Limb (tissue), 2 donors: ENCODE measurements around the gene NT5C2.

Experiments
- DNase-seq, 2 donors: peaks; one replicate each; pipeline ENCODE4 v3.0.0-alpha.2; 2016; ENCODE audit errors: extremely low spot score in 2 of 2

The NT5C2 gene

DNA sequence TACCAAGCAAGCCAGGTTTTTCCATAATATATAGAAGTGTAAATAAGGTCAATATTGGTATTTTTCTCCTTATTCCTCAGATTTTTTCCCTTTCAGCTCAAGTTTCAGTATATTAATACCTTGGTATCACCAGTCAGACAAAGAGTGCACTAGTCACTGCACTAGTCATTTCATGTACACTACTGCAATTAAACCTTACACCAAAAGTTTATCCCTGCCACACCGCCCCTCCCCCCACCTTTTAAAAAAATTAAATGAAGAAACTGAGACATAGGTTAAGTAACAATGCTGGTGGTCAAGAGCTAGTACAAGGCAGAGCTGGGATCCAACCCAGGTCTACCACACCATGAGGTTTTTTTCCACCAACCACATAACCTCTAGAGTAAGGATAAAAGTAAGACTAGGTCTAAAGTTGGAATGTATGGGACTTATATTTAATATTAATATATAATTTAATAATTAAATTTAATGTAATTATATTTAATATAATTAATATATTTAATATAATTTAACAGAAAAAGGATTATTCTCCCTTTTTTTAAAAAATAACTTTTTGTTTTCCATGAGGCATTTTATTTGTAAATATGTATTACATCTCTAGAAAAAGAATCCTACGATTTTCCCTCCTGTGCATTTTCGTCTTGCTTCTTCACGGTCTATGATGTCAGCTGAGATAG, 68.5 kb downstream of the NT5C2 start:
- DNase-seq: no peak

- no peak for DNase-seq
These were observed 69.6 kb downstream of the NT5C2 start for GRCh38 chr10:103123282-103124024.

DNA sequence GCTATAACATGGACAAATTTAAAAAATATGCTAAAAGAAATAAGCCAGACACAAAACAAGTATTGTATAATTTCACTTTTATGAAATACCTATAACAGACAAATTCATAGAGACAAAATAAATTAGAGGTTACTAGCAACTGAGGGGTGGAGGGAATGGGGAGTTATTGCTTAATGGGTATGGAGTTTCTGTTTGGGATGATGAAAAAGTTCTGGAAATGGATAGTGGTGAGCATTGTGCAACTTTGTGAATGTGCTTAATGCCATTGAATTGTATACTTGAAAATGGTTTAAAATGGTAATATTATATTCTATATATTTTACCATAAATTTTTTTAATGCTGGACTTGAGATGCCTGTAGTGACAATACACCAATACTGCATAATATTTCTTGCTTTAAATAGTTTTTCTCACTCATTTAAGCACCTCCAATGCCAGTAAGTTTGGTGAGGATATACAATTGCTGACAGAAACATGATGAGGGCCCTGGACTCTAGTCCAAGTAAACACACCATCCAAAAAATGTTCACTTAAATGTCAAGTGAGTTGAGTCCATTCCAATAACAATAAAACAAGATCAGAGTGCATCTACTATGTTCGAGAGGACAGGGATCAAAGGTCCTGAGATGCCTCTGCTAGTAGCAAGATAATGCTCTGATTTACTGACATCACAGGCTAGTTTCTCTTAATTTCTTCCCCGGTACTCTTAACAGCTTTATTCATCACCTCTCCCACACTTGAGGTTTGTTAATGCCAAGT, 71.9 kb downstream of the NT5C2 start:
- DNase-seq: no peak

- no peak for DNase-seq
These were observed 72.5 kb downstream of the NT5C2 start for GRCh38 chr10:103120546-103120945.

GRCh38 chr10:103117247-103117646, 75.8 kb downstream of the NT5C2 start:
- no peak for DNase-seq

- DNase-seq: no peak
These were observed 78.2 kb downstream of the NT5C2 start for GRCh38 chr10:103114876-103115275.

GRCh38 chr10:103111918-103112877, 80.9 kb downstream of the NT5C2 start:
- DNase-seq: no peak

DNA sequence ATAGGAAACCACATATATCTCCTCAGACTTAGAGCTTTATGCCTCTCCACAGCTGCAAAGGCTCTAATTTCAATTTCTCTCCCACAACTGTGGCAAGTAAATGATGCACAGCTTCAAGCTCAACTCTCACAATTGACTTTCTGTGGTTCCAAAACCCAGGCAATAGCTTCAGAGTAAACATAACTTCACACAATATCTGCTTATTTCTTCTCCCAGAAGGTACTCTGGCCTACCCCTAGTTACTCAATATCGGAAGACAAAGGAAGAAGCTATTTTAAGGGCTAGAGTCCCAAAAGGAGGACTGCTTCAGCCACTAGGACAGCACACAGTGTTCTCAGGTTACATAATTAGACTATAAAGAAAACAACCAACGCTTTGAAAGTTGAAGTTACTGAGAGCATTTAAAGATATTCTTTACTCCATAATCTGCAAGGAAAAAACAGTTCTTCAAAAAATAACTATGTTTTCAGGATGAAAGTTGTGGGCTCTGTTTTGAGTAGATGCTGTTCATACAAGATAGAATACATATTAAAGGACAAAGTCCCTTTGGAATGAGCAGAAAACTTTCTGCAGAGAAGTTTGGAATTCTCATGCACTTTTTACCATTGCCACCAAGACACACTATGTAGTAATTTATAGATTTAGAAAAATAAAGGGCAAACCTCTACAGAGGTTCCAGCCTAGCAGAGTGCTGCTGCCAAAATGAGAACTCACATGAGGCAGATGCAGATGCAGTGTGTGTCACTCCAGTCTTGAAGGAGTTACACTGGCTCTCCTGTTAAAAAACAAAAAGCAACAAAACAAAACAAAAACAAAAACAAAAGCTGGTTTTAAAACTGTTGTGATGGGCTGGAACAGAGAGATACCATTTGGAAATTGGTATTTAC, 81.8 kb downstream of the NT5C2 start:
- DNase-seq: peak in 1 of 2 donors; percentile 51

DNA sequence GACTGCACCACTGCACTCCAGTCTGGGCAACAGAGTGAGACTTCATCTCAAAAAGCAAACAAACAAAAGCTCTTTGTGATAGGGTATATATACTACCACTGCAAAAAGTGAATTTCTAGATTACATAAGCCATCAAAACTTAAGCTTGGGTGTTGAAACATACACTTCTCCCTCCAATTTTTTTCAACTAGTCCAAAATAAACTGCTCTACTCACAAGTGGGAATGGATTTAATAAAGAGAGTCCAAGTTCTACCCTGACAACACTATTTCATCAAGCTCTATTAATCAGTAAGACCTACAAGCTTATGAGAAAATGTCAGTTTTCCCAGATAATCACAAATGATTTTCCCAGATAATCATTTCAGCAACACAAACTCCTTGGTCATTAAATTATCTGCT, 82.7 kb downstream of the NT5C2 start:
- no peak for DNase-seq

GRCh38 chr10:103109821-103110220, 83.3 kb downstream of the NT5C2 start:
- DNase-seq: no peak

DNA sequence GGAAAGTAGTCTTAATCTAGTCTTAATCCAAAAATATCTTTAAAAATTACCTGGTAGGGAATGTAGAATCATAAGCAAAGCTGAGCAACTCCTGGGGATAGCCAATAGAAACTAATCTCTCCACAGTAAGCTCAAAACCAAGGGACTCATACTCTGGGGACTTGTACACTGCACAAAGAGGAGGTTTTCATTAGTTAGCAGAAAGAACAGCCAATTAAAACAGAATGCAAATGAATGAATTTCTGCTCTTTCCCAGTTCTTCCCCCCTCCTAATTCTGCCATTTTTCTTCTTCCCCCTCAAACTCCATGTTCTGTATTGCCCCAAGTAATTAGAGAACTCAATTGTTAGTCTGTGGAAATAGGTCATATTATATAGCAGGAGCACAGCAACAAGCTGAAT, 86.5 kb downstream of the NT5C2 start:
- DNase-seq: no peak

DNA sequence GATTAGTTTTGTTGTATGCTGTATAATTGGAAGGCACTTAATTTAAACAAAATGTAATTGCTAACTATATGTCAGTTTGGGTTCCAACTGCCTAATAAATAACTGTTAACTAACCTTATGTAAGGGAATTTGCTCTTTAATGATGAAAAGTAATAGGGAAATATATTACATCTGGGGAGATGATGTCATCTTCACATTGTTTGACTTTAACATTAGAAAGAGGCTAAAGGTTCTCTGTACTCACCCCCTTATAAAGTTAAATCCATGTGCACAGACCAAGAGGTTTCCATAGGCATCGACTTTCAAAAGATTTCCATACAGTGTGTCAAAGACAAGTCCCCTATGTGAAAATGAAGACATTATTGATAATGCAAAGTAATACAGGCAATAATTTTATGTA, 87.6 kb downstream of the NT5C2 start:
- no peak for DNase-seq

GRCh38 chr10:103104721-103105120, 88.4 kb downstream of the NT5C2 start:
- no peak for DNase-seq

GRCh38 chr10:103103989-103104388, 89.1 kb downstream of the NT5C2 start:
- no peak for DNase-seq

GRCh38 chr10:103102195-103102594, 90.9 kb downstream of the NT5C2 start:
- no peak for DNase-seq

DNA sequence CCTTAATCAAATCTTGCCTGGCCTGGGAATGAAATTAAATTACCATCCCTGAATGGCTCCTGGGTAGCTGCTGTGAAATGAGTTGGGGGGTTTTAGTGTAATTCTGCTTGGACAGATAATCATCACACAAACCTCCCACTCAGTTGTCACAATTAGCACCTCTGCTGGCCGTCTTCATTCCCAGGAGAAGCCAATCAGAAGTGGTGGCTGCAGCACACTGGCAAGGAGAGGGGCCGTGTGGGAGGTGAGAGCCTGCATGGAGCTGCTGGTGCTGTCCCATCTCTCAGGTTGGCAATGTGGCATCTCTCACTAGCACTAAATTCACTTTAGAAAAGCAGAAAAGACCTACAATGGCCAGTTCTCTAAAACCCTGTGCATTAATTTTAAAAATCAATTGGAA, 92.5 kb downstream of the NT5C2 start:
- DNase-seq: no peak

DNA sequence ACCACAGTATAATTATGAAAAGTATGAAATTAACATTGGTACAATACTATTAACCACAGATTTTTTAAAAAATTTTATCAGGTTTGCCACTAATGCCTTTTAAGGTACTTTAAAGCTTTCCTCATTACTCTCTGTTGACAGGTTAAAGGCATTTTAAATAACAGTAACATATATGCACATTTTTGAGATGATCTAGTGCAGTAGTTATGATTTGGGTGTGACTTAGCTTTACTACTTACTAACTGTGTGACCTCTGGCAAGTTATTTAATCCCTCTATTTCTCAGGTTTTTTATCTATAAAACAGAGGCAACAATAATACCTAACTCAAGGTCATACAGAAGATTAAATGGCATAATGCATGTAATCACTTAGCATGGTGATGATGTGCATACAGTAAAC, 94.8 kb downstream of the NT5C2 start:
- no peak for DNase-seq

DNA sequence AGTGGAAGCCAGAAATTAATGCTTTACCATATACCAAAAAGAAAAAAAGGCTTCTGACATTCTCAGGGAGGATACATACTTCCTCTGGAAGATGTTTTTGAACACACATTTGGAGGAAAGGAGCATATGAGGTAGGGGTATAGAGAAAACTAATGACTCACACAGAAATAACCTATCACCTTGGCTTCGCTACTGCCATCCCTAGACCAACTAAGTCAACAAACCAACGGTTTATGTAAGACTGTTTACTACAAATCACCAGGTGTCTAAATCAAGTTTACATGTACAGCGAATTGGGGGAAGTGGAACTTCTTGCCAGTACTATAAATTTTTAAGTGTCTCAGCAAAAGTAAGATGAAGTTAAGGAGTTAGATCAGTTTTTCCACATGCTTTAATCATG, 96.9 kb downstream of the NT5C2 start:
- no peak for DNase-seq

- DNase-seq: no peak
These were observed 98.1 kb downstream of the NT5C2 start for GRCh38 chr10:103095005-103095404.

DNA sequence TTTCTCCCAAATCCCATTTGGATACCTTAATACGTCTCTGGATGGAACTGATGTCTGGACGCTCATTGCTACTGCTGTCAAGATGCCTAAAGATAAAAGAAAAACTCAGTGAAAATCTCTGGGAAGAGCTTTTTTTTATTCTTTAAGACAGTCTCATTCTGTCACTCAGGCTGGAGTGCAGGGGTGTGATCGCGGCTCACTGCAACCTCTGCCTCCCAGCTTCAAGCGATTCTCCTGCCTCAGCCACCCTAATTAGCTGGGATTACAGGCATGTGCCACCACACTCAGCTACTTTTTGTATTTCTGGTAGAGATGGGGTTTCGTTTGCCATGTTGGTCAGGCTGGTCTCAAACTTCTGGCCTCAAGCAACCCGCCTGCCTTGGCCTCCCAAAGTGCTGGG, 102.2 kb downstream of the NT5C2 start:
- DNase-seq: no peak
